ENCODE data around the gene BCAS2. TPM values are rescaled to one million over a fixed set of nuclear protein-coding genes. Genes with fewer than 3 reads are reported as not detected.

Gene BCAS2
- total and polyA plus RNA-seq, 12 donors: 9.6 to 52.6 (median 35.9) TPM

GRCh38 chr1:114618606-114619005 lies 37.2 kb upstream of the BCAS2 start:
- Histone ChIP-seq H3K4me3 (no peak overlapping the region), H3K4me1 (no peaks in the 10 kb centered on the region), H3K9me3 (no peaks in the 10 kb centered on the region), H3K27ac (no peak overlapping the region), H3K27me3 (no peaks in the 10 kb centered on the region), H3K36me3 (peaks cover 0 to 86% (median 8%) of the 10 kb centered on the region in 9 donors)
- DNase-seq (no peak), ATAC-seq (no peak)
- intact Hi-C loops (cut with DNase I): no loop called here
- TF ChIP-seq, protein P1, sequence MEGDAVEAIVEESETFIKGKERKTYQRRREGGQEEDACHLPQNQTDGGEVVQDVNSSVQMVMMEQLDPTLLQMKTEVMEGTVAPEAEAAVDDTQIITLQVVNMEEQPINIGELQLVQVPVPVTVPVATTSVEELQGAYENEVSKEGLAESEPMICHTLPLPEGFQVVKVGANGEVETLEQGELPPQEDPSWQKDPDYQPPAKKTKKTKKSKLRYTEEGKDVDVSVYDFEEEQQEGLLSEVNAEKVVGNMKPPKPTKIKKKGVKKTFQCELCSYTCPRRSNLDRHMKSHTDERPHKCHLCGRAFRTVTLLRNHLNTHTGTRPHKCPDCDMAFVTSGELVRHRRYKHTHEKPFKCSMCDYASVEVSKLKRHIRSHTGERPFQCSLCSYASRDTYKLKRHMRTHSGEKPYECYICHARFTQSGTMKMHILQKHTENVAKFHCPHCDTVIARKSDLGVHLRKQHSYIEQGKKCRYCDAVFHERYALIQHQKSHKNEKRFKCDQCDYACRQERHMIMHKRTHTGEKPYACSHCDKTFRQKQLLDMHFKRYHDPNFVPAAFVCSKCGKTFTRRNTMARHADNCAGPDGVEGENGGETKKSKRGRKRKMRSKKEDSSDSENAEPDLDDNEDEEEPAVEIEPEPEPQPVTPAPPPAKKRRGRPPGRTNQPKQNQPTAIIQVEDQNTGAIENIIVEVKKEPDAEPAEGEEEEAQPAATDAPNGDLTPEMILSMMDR (IDR thresholded peaks at IDR 0.05): no peak

GRCh38 chr1:114610546-114611245 lies 29.3 kb upstream of the BCAS2 start:
- Histone ChIP-seq H3K36me3 (peaks cover 0 to 73% (median 9%) of the 10 kb centered on the region in 9 donors), H3K4me1 (no peaks in the 10 kb centered on the region), H3K9me3 (no peaks in the 10 kb centered on the region), H3K27me3 (no peaks in the 10 kb centered on the region), H3K4me3 (no peak overlapping the region), H3K27ac (no peak overlapping the region)
- TF ChIP-seq, protein P1 (IDR thresholded peaks at IDR 0.05): no peak
- intact Hi-C loops (cut with DNase I): no loop called here
- ATAC-seq: no peak
- 92 to 94% methylated on average over 9 of the region's 9 CpGs for WGBS, 2 donors
- no peak for DNase-seq

DNA sequence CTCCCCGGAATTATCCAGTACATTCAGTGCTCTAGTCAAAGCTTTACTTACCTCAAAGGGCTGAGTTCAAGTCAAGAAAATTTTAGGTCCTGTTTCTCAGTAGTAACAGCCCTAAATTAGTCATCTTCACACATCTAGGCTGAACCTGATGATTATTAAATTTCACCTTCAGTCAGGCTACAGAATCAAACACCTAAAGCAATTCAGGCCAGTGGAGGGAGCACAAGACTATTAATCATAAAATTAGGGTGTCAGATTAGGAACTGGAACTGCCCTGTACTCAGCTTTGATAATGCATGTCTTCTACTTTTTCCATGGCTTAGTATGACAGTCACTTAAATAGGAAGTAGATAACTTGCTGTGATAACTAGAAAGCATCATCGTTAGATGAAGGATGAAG lies 28.4 kb upstream of the BCAS2 start:
- H3K36me3 ChIP-seq: peaks cover 0 to 73% (median 9%) of the 10 kb centered on the region in 9 donors
- no peaks in the 10 kb centered on the region for H3K27me3 ChIP-seq
- TF ChIP-seq, protein P1 (IDR thresholded peaks at IDR 0.05): no peak
- no peak for ATAC-seq
- intact Hi-C loops (cut with DNase I): no loop called here
- no peaks in the 10 kb centered on the region for H3K4me1 ChIP-seq
- no peak overlapping the region for H3K4me3 ChIP-seq
- WGBS, 2 donors: 85 to 88% methylated on average over 2 of the region's 2 CpGs
- no peaks in the 10 kb centered on the region for H3K9me3 ChIP-seq
- no peak for DNase-seq
- H3K27ac ChIP-seq: no peak overlapping the region

GRCh38 chr1:114609026-114609425 lies 27.6 kb upstream of the BCAS2 start:
- no peak overlapping the region for H3K27ac ChIP-seq
- H3K36me3 ChIP-seq: peaks cover 0 to 73% (median 9%) of the 10 kb centered on the region in 9 donors
- no peaks in the 10 kb centered on the region for H3K9me3 ChIP-seq
- ATAC-seq (no peak), DNase-seq (no peak)
- intact Hi-C loops (cut with DNase I): no loop called here
- H3K4me3 ChIP-seq: no peak overlapping the region
- H3K4me1 ChIP-seq: no peaks in the 10 kb centered on the region
- no peaks in the 10 kb centered on the region for H3K27me3 ChIP-seq
- WGBS, 2 donors: 91 to 95% methylated on average over 3 of the region's 3 CpGs
- TF ChIP-seq, protein P1 (IDR thresholded peaks at IDR 0.05): no peak

Data from heart right ventricle (tissue), 16 donors.